ENCODE data around the gene RASAL1.

Gene RASAL1

DNA sequence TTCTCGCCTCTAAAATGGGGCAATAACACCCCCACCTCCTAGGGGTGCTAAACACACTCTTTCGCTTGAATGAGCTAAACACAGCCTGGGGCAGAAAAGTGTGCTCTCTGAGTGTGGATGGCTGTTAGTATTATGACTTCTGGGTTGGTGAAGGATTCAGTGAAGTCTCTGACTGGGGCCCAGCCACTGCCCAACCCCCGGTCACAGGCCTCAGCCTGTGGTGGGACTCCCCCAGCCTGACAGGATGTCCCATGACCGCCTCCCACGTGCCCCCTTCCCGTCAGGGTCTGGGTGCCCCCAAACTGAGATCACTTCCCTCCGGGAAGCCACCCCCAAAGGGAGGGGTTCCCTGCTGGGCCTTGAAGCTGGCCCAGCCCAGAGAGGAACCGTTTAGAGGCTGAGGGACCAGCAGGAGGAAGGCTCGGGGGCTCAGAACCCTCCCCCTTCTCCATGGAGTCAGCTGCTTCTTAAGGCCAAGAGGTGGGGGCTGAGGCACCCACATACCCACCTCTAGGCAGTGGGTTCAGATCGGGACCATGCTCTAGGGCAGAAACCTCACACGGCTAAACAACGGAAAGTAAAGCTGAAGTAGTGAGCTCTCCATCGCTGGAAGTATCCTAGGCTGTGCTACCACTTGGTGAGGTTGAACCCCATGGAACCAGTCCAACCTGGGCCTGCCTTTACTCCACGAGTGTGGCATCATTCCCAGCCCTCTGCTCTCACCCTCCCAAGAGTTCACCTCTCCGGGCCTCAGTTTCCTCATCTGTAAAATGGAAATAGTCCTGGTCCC, 65.2 kb downstream of the RASAL1 start:
- no peak for DNase-seq

GRCh38 chr12:113069751-113070116, 65.8 kb downstream of the RASAL1 start:
- peak in 1 of 3 experiments; percentile 24 for DNase-seq

GRCh38 chr12:113069149-113069548, 66.4 kb downstream of the RASAL1 start:
- peak in 2 of 3 experiments; percentile 29 to 52 for DNase-seq

DNA sequence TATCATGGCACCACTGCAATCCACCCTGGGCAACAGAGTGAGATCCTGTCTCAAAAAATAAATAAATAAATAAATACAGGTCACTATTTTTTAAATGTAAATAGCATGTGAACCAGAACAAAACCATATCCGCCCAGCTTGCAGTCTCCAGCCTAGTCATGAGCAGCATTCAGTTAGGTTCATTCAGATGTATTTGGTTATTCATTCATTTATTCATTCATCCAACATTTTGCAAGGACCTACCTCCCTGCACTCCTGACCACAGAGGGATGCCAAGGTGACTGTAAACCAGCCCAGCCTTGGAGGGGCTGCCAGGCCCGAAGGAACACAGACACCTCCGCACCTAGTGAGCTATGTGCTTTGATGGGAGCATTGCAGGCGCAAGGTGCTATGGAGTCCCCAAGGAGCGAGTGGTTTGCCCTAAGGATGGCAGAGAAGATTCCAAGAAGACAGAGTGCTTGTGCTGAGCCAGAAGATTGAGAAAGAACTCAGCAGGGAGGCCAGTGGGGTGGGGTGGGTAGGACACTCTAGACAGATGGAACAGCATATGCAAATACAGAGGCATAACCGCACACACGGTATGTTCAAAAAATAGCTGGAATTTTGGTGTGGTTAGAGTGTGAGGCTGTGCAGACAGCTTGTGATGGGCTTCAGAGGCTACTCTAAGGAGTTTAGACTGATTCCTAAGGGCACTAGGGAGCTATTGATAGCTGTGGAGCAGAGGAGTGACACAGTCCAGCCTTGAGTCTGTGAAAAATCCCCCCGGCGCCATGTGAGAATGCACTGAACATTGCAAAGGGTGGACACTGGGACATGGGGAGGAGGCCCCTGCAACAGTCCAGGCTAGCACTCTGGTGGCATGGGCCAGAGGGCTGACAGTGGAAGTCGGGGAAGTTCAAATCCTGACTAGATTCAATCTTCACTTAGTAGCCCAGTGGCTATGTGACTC, 67.3 kb downstream of the RASAL1 start:
- DNase-seq: no peak

GRCh38 chr12:113066813-113067400, 68.7 kb downstream of the RASAL1 start:
- DNase-seq: peak in 1 of 3 experiments; percentile 20

GRCh38 chr12:113065126-113066007, 70.2 kb downstream of the RASAL1 start:
- DNase-seq: peak; percentile 30 to 91 (median 80)

DNA sequence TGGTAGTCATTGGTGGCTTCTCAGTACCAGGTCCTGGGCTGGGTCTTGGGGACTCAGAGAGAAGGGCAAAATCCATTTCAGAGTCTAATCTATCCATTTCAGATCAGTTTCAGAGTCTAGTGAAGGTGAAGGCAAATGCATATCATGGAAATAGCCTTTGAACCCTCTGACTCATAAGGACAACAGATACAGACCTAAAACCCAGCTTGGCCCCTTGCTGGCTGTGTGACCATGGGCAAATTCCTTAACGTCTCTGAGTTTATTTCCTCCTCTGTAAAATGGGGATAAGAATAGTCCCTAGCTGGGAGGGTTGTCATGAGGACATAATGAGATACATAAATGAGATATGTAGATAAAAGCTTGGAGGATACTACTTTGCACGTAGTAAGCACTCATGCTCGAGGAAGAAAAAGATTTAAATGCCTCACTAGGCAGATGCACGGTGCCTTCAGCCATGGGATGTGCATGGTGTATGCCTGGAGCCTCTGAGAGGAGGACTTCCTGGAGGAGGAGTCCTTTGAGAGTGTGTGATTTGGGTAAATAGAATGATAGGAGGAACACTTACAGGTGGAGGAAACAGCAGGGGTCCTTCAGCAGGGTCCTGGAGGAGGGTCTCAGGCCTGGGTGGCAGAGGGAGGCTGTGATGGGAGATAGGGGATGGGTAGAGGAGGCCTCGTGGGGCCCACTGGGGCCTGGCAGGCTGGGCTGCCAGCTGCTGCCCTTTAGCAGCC, 71.0 kb downstream of the RASAL1 start:
- no peak for DNase-seq

DNA sequence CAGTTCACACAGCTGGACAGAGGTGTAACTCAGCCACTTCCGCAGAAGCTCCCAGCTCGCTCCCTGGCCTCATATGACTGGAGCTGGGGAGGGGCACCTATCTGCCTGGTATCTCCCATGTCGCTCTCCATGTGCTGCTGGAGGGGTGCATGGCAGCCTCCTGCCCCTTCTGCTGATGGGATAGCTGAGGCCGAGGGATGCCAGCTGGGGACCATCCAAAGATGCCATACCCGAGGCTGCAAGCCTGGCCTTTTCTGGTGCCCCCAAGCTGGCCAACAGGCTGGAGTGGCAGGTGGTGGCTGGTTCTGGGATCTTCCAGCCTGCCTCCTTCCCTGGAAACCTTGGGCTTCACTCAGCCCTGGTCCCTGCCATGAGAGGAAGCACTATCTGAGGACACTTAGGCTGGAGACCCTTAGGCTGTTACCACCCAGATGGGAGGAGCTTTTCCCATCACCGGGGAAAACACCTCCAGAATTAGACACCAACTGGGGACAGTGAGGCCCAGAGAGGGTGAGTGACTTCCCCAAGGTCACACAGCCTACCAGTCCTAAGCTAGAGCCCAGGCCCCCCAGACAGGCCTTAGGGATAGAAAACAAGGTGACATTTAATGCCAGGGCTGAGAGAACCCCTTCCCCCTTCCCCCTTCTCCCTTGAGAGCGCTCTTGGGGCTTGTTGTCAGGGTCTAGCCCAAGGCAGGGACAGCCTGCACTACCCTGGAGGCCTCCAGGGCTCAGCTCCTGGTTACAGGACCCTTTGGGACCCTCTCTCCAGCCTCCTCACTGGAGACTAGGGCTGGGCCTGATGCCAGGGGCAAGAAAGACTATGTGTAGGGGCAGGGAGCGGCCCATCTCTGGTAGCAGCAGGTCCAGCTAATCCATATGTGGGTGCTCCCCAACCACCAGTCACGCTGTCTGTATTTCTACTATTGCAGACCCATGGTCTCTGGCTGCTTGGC, 71.9 kb downstream of the RASAL1 start:
- no peak for DNase-seq

DNA sequence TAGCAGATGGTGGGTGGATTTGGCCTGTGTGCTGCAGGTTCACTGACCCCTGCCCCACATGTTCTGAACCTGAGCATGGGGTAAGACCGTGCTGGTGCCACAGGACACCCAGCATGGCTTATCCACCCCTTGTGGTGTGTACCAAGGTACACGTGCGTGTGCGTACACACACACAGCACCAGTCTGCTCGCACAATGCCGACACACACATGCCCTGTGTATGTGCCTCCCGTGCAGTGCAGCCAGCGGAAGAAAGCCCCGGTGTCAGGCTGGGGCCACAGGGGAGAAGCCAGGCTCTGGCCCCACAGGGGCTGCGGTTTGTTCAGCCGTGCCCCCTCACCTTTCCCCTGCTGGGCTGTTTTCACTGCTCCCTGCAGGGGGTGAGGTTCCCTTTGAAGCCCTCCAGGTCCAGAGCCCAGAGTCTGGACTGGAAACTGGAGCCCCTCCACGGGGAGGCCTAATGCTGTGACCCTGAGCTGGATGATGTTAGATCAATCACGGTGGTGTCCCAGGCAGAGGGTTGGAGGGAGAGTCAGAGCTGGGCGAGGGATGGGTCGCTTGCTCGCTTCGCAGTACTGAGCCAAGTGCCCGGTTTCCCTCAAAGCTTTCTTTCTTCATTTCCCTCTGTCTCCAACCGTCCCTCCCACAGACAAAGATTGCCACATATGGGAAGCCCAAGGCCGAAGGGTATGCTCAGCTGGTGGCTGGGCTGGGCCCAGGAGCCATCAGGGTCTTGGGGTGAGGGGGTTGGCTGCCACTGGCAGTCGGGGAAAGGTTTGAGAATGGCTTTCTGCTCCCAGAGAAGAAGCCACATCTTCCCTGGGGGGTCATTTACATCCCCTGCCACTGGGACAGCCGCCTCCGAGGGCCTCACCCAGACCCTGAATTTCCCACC, 72.8 kb downstream of the RASAL1 start:
- DNase-seq: peak in 2 of 3 experiments; percentile 19 to 36

DNA sequence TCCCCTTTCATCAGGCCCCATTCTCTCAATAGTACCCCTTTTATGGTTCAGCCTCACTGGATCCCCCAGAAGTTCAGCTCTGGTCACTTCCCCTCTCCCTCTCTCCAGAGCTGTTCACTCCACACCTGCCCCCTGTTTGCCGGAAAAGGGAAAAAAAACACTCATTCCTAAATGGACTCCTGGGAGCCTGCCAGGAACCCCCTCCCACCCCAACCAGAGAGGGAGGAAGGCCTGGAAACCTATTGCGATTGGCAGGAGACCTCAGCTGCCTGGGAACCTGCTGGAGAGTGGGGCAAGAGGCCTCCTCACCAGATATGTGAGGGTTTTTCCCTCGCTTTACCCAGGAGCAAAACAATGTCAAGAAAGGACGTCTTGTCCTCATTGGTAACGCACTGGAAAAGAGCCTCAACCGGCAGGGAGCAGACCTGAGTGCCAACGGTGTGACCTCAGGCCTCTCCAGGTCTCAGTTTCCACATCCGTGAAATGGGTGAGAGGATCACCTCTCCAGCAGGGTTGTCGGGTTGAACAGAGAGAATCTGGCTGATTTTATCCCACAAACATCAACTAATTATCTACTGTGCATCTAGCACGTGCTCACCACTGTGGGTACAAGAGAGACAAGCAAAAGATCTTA, 74.4 kb downstream of the RASAL1 start:
- peak in 2 of 3 experiments; percentile 56 to 78 for DNase-seq

DNA sequence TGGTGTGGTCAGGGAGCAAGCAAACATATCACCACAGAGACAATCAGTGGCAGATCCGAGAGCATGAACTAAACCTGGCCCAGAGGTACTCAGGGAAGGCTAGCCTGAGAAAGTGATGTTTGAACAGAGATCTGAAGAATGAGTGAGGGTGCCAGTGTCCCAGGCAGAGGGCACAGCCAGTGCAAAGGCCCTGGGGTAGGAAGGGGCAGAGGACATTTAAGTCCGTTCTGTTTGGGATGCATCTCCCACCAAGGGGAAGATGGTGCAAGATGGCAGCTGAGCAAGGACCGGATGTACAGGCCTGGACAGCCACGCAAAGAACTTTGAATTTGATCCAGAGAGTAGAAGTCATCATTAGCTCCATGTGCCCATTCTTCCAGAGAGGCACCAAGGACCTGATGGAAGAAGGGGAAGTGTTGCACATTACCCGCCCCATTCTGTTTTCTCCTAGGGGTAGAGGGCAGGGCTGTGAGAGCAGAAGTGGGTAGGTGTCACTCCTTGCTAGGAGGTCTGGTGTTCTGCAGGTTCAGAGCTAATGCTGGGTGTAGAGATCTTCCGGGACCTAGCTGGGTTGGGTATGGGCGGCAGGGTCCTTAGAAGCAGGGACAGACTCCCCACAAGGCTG, 75.1 kb downstream of the RASAL1 start:
- no peak for DNase-seq

- no peak for DNase-seq
These were observed 76.4 kb downstream of the RASAL1 start for GRCh38 chr12:113059071-113059595.

GRCh38 chr12:113058553-113058952, 77.0 kb downstream of the RASAL1 start:
- no peak for DNase-seq

DNA sequence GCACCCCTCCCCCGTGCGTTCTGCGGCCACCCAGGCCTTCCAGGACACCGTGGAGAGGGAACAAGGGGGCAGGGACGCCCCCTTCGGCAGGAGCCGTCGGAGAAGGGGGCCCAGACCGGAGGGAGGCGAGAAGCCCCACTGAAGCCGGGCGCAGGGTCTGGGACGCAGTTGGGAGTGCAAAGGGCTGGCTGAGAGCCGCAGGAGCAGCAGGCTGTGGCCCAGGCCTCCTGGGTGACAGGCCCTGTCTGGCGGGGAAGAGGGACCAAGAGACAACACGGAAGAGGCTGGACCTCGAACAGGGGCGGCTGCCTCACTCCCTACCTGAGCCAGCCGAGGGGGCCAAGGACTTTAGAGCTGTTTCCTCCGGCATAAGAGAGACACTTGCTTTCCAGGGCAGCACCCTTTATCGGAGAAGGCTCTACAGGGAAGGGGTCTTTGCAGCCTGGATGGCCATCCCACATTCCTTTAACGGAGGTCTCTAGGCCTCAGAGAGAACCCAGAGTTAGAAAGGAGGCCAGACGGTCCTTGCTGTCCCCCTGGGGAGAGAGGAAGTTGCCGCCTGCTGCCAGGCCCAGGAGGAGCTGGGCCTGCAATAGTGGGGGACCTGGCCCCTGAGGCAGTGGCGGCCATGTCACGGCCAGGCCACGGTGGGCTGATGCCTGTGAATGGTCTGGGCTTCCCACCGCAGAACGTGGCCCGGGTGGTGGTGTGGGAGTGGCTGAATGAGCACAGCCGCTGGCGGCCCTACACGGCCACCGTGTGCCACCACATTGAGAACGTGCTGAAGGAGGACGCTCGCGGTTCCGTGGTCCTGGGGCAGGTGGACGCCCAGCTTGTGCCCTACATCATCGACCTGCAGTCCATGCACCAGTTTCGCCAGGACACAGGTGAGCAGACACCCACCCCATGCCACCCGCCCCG, 77.7 kb downstream of the RASAL1 start:
- no peak for DNase-seq

DNA sequence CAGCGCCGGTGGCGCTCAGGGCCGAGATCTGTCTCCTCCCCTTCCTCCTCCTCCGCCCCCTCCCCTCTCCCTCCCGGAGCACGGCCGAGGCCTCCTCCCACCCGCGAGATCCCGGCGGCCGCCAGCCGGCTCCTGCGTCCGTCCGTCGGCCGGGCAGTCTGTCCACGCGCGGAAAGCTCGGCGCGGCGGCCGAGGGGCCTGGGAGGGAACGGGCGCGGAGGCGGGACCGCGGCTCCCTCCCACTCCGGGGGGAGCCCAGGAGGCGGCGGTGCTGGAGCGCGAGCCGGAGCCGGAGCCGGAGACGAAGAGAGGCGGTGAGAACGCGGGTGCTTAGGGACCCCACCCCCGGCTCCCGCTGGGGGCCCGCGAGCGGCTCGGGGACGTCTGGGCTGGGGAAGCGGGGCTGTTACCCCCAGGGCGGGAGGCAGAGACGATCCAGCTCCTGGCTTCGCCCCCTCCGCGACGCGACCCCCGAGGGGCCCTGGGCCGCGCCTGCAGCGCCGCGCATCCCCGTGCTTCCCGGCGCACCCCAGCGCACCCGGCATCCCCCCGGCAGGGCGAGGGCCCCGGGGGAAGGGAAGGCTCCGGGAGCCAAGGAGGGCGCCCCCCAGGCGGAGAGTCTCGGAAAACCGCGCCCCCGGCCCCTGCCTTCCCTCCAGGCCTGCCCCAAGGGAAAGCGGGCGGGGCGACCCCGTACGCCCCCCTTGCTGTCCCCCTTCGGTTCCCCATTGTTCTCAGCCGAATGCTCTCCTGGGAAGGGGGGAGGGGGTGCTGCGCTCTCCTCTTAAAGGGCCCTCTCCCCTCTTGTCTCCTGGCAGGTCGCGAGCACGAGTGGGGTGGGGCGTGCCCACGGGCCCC, 78.7 kb downstream of the RASAL1 start, which contains the start of gene DTX1:
Gene DTX1, plus strand, starts transcription at position 100 of the 858 bp plus-strand sequence. CDS start 1,463 bp downstream, outside the sequence.
- peak in 2 of 3 experiments; percentile 82 to 87 for DNase-seq

GRCh38 chr12:113056381-113056630, 79.3 kb downstream of the RASAL1 start:
- DNase-seq: no peak
